Erythroblast (primary cell): ENCODE measurements around the gene PCDH9.

ENCODE experiments used
- GATA1 ChIP-seq: IDR thresholded peaks from 2 replicates; pipeline ENCODE4 v1.6.1; 2011; ENCODE audit warnings: low read depth, mild to moderate bottlenecking, control low read depth, low read length, moderate library complexity
- POLR2A ChIP-seq: IDR thresholded peaks from 2 replicates; pipeline ENCODE4 v1.6.1; 2011; ENCODE audit warnings: mild to moderate bottlenecking, low read length

DNA sequence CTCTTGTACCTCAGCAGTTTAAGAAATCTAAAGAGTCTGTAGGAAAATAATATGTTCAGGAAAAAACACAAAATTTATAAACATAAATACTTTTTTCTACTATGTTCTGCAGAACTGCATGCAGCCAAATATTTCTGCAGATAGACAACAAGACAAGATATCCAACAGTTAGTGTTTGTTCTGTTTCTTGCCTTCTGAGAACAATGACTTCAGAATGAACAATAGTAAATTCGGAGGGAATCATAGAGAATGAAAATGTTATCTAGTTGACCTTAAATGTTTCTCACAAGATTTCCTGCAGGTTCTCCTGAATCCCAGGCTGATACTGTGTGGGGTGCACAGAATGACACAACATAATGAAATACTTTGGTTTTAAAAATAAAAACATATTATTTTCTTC is 180.4 kb downstream of the PCDH9 start:
- TF ChIP-seq POLR2A: no peak
- TF ChIP-seq GATA1: no peak
